Tibial nerve (tissue), 3 donors: ENCODE results near the gene TRPM1.

Source experiments
- CTCF ChIP-seq, 5 experiments: fragments of 200-600 bp in 3 of 5; fragments of 450-650 bp in 2 of 5; sonication (generic) in 3 of 5; IDR thresholded peaks; one replicate each; pipeline ENCODE4 v1.5.1; 2016 to 2019; ENCODE audit warnings: antibody characterized with exemption in 5 of 5, mild to moderate bottlenecking in 3 of 5, moderate library complexity in 2 of 5
- POLR2A ChIP-seq, 2 donors: fragments of 450-650 bp; IDR thresholded peaks; one replicate each; pipeline ENCODE4 v1.6.1; 2017; ENCODE audit warnings: antibody characterized with exemption in 2 of 2, mild to moderate bottlenecking in 2 of 2, moderate library complexity in 2 of 2

DNA sequence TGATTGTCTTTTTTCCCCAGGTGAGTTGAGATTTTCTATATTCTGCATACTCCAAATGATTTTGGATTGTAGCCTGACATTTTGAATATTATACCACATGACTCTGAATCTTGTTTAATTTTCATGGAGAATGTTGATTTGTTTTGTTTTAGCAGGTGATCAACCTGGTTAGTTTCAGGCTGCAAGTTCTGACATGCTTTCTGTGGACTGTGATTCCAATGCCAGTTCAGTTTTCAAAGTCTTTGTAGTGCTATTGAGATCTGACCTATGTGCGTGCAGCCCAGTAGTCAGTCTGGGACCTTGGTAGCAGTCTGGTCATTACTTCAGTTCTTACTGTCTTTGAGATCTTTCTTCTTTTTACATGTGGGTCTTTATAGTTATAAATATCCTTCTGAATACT, 91.5 kb downstream of the TRPM1 start:
- TF ChIP-seq CTCF (IDR thresholded peaks at IDR 0.05) (no peak), POLR2A (IDR thresholded peaks at IDR 0.05) (no peak)
